ENCODE measurements around the gene RIPK4. TPM values are rescaled to one million over a fixed set of nuclear protein-coding genes. Genes with fewer than 3 reads are reported as not detected.

RIPK4 gene
- total RNA-seq, 1 experiment from 2014 or later, result not detected

- no peak for DNase-seq
- Histone ChIP-seq H3K27ac (no peak overlapping the region), H3K4me1 (no peaks in the 10 kb centered on the region), H3K36me3 (no peaks in the 10 kb centered on the region), H3K27me3 (peaks cover 7% of the 10 kb centered on the region; the same call in 1 of the 2 replicates), H3K4me3 (no peak overlapping the region), H3K9me3 (replicated peaks) (no peaks in the 10 kb centered on the region)
These were observed 13.6 kb upstream of the RIPK4 start for GRCh38 chr21:41780337-41781049.

GRCh38 chr21:41779659-41780058 is 12.8 kb upstream of the RIPK4 start:
- DNase-seq, result no peak
- Histone ChIP-seq H3K9me3 (replicated peaks) (no peaks in the 10 kb centered on the region), H3K27ac (no peak overlapping the region), H3K27me3 (peaks cover 8% of the 10 kb centered on the region; the same call in 1 of the 2 replicates), H3K4me1 (no peaks in the 10 kb centered on the region), H3K36me3 (no peaks in the 10 kb centered on the region), H3K4me3 (no peak overlapping the region)

GRCh38 chr21:41778930-41779600 is 12.2 kb upstream of the RIPK4 start:
- no peak for DNase-seq
- Histone ChIP-seq H3K4me1 (no peaks in the 10 kb centered on the region), H3K4me3 (no peak overlapping the region), H3K9me3 (replicated peaks) (no peaks in the 10 kb centered on the region), H3K27me3 (peaks cover 10% of the 10 kb centered on the region; the same call in 1 of the 2 replicates), H3K27ac (no peak overlapping the region), H3K36me3 (no peaks in the 10 kb centered on the region)

- DNase-seq, result peak; percentile 66 to 78
- no peak overlapping the region for H3K27ac ChIP-seq
- H3K27me3 ChIP-seq, result peaks cover 8% of the 10 kb centered on the region; the same call in 1 of the 2 replicates
These were observed 11.3 kb upstream of the RIPK4 start for GRCh38 chr21:41777951-41778815.

GRCh38 chr21:41776778-41777177 is 9.9 kb upstream of the RIPK4 start:
- no peaks in the 10 kb centered on the region for H3K4me1 ChIP-seq
- no peaks in the 10 kb centered on the region for H3K36me3 ChIP-seq
- H3K4me3 ChIP-seq, result no peak overlapping the region
- no peak overlapping the region for H3K27ac ChIP-seq
- H3K9me3 ChIP-seq (replicated peaks), result no peaks in the 10 kb centered on the region
- no peak for DNase-seq
- H3K27me3 ChIP-seq, result peaks cover 8% of the 10 kb centered on the region; the same call in 1 of the 2 replicates

More at GRCh38 chr21:41777951-41778815, 11.3 kb upstream of the RIPK4 start:
- Histone ChIP-seq H3K36me3 (no peaks in the 10 kb centered on the region), H3K4me1 (no peaks in the 10 kb centered on the region), H3K4me3 (no peak overlapping the region), H3K9me3 (replicated peaks) (no peaks in the 10 kb centered on the region)

- H3K4me1 ChIP-seq, result no peaks in the 10 kb centered on the region
- no peak overlapping the region for H3K4me3 ChIP-seq
- DNase-seq, result no peak
- H3K27me3 ChIP-seq, result peaks cover 10% of the 10 kb centered on the region; the same call in 1 of the 2 replicates
- H3K36me3 ChIP-seq, result no peaks in the 10 kb centered on the region
- H3K27ac ChIP-seq, result no peak overlapping the region
- H3K9me3 ChIP-seq (replicated peaks), result no peaks in the 10 kb centered on the region
These were observed 8.3 kb upstream of the RIPK4 start for GRCh38 chr21:41775149-41775472.

GRCh38 chr21:41774467-41775148 is 7.8 kb upstream of the RIPK4 start:
- DNase-seq, result no peak
- no peaks in the 10 kb centered on the region for H3K9me3 ChIP-seq (replicated peaks)
- no peaks in the 10 kb centered on the region for H3K4me1 ChIP-seq
- H3K27ac ChIP-seq, result no peak overlapping the region
- peaks cover 10% of the 10 kb centered on the region; the same call in 1 of the 2 replicates for H3K27me3 ChIP-seq
- no peaks in the 10 kb centered on the region for H3K36me3 ChIP-seq
- no peak overlapping the region for H3K4me3 ChIP-seq

- no peaks in the 10 kb centered on the region for H3K9me3 ChIP-seq (replicated peaks)
- H3K27ac ChIP-seq, result no peak overlapping the region
- H3K4me1 ChIP-seq, result no peaks in the 10 kb centered on the region
- H3K27me3 ChIP-seq, result peaks cover 20% of the 10 kb centered on the region; the same call in 1 of the 2 replicates
- H3K36me3 ChIP-seq, result no peaks in the 10 kb centered on the region
- no peak for DNase-seq
- no peak overlapping the region for H3K4me3 ChIP-seq
These were observed 5.7 kb upstream of the RIPK4 start for GRCh38 chr21:41772351-41773080.

GRCh38 chr21:41771625-41771945 is 4.7 kb upstream of the RIPK4 start:
- DNase-seq, result no peak
- Histone ChIP-seq H3K27me3 (peaks cover 20% of the 10 kb centered on the region; the same call in 1 of the 2 replicates), H3K4me3 (no peak overlapping the region), H3K9me3 (replicated peaks) (no peaks in the 10 kb centered on the region), H3K27ac (no peak overlapping the region), H3K36me3 (no peaks in the 10 kb centered on the region), H3K4me1 (no peaks in the 10 kb centered on the region)

- no peak for DNase-seq
- peaks cover 20% of the 10 kb centered on the region; the same call in 1 of the 2 replicates for H3K27me3 ChIP-seq
- no peaks in the 10 kb centered on the region for H3K4me1 ChIP-seq
- H3K4me3 ChIP-seq, result no peak overlapping the region
- H3K36me3 ChIP-seq, result no peaks in the 10 kb centered on the region
- H3K27ac ChIP-seq, result no peak overlapping the region
- no peaks in the 10 kb centered on the region for H3K9me3 ChIP-seq (replicated peaks)
These were observed 4.2 kb upstream of the RIPK4 start for GRCh38 chr21:41770901-41771624.

- Histone ChIP-seq H3K9me3 (replicated peaks) (no peaks in the 10 kb centered on the region), H3K4me3 (no peak overlapping the region), H3K4me1 (no peaks in the 10 kb centered on the region), H3K27me3 (peaks cover 20% of the 10 kb centered on the region; the same call in 1 of the 2 replicates), H3K36me3 (no peaks in the 10 kb centered on the region), H3K27ac (no peak overlapping the region)
- DNase-seq, result no peak
These were observed 3.1 kb upstream of the RIPK4 start for GRCh38 chr21:41769933-41770332.

- no peak overlapping the region for H3K4me3 ChIP-seq
- H3K27ac ChIP-seq, result no peak overlapping the region
- no peaks in the 10 kb centered on the region for H3K4me1 ChIP-seq
- H3K27me3 ChIP-seq, result peaks cover 18% of the 10 kb centered on the region; the same call in 1 of the 2 replicates
- DNase-seq, result no peak
- no peaks in the 10 kb centered on the region for H3K36me3 ChIP-seq
- H3K9me3 ChIP-seq (replicated peaks), result no peaks in the 10 kb centered on the region
These were observed 2.7 kb upstream of the RIPK4 start for GRCh38 chr21:41769521-41769920.

GRCh38 chr21:41769111-41769510 is 2.3 kb upstream of the RIPK4 start:
- Histone ChIP-seq H3K36me3 (no peaks in the 10 kb centered on the region), H3K4me3 (no peak overlapping the region), H3K27ac (no peak overlapping the region), H3K9me3 (replicated peaks) (no peaks in the 10 kb centered on the region), H3K4me1 (no peaks in the 10 kb centered on the region), H3K27me3 (peaks cover 15% of the 10 kb centered on the region; the same call in 1 of the 2 replicates)
- no peak for DNase-seq
